Measurements from ENCODE around the gene C2CD3. TPM values are rescaled to one million over a fixed set of nuclear protein-coding genes. Genes with fewer than 3 reads are reported as not detected.

C2CD3 gene
- total RNA-seq, 4 donors from 2014 or later: 5.9 to 19.1 (median 14.2) TPM

DNA sequence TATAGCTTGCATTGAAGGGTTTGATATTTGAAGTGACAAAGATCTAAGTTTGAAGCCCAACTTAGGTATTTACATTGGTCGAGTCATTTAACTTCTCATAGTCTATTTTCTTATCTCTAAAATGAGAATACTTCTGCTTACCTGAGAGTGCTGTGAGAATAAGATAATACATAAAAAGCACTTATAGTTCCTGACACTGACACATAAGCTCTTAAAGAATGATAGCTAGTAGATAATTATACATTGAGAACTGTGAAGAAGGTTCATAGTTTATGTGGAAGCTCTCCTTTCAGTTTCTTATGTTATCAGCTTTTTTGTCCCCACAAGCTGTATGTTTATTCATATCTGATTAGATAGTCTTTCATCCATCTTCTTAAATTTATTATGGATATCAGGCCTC, 5.1 kb upstream of the C2CD3 start:
- intact Hi-C loops (cut with DNase I): no loop called here
- 80% methylated on average over 1 of the region's 1 CpG for WGBS, 2 donors
- no peak for DNase-seq
- Histone ChIP-seq H3K4me3 (no peak overlapping the region), H3K27ac (no peak overlapping the region), H3K4me1 (peaks cover 6 to 32% (median 8%) of the 10 kb centered on the region in 3 donors), H3K27me3 (no peaks in the 10 kb centered on the region), H3K36me3 (peaks cover 0 to 13% (median 0%) of the 10 kb centered on the region in 3 donors), H3K9me3 (no peaks in the 10 kb centered on the region)
- TF ChIP-seq POLR2A (IDR thresholded peaks at IDR 0.05): no peak
- TF ChIP-seq, protein P1, sequence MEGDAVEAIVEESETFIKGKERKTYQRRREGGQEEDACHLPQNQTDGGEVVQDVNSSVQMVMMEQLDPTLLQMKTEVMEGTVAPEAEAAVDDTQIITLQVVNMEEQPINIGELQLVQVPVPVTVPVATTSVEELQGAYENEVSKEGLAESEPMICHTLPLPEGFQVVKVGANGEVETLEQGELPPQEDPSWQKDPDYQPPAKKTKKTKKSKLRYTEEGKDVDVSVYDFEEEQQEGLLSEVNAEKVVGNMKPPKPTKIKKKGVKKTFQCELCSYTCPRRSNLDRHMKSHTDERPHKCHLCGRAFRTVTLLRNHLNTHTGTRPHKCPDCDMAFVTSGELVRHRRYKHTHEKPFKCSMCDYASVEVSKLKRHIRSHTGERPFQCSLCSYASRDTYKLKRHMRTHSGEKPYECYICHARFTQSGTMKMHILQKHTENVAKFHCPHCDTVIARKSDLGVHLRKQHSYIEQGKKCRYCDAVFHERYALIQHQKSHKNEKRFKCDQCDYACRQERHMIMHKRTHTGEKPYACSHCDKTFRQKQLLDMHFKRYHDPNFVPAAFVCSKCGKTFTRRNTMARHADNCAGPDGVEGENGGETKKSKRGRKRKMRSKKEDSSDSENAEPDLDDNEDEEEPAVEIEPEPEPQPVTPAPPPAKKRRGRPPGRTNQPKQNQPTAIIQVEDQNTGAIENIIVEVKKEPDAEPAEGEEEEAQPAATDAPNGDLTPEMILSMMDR (IDR thresholded peaks at IDR 0.05): no peak

GRCh38 chr11:74171997-74172396, 1.2 kb upstream of the C2CD3 start:
- Histone ChIP-seq H3K4me1 (peaks cover 6 to 50% (median 18%) of the 10 kb centered on the region in 3 donors), H3K27ac (peak overlapping the region in 3 of 4 donors; percentile 88 to 91 (median 90)), H3K27me3 (no peaks in the 10 kb centered on the region), H3K9me3 (no peaks in the 10 kb centered on the region), H3K4me3 (peak overlapping the region; percentile 68 to 76 (median 72)), H3K36me3 (peaks cover 0 to 24% (median 0%) of the 10 kb centered on the region in 3 donors)
- TF ChIP-seq POLR2A (IDR thresholded peaks at IDR 0.05): no peak
- TF ChIP-seq, protein P1 (IDR thresholded peaks at IDR 0.05): no peak
- 13 to 20% methylated on average over 5 of the region's 5 CpGs for WGBS, 2 donors
- intact Hi-C loops (cut with DNase I): no loop called here
- no peak for DNase-seq

DNA sequence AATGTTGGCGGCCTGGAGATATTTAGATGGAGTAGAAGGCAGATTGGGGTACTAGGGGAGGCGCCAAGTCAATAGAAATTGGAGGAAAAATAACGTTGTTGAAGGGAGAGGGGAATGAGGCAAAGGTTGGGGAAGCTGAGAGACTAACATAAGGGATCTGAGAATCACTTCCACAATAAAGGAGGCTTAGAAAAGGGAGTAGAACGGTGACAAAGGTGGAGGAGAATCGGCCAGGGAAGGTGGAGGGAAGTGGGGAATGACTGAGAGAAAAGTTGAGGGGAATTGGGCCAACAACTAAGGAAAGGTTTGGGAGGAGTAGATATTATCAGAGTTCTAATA, 797 bp upstream of the C2CD3 start:
- TF ChIP-seq POLR2A (IDR thresholded peaks at IDR 0.05): no peak
- TF ChIP-seq, protein P1 (IDR thresholded peaks at IDR 0.05): no peak
- 1 to 3% methylated on average over 5 of the region's 5 CpGs for WGBS, 2 donors

GRCh38 chr11:74169738-74170458, 904 bp downstream of the C2CD3 start:
- Histone ChIP-seq H3K4me3 (peak overlapping the region; percentile 68 to 76 (median 72)), H3K9me3 (no peaks in the 10 kb centered on the region), H3K27ac (peak overlapping the region; percentile 88 to 92 (median 90)), H3K27me3 (no peaks in the 10 kb centered on the region), H3K4me1 (peaks cover 6 to 50% (median 18%) of the 10 kb centered on the region in 3 donors), H3K36me3 (peaks cover 0 to 36% (median 7%) of the 10 kb centered on the region in 3 donors)
- WGBS, 2 donors: 6 to 8% methylated on average over 9 of the region's 9 CpGs
- no peak for DNase-seq
- intact Hi-C loops (cut with DNase I): no loop called here
- TF ChIP-seq, protein P1 (IDR thresholded peaks at IDR 0.05): no peak
- no peak for TF ChIP-seq POLR2A (IDR thresholded peaks at IDR 0.05)

More for the DNA sequence above, 797 bp upstream of the C2CD3 start:
- intact Hi-C loops (cut with DNase I): no loop called here
- Histone ChIP-seq H3K36me3 (peaks cover 0 to 28% (median 3%) of the 10 kb centered on the region in 3 donors), H3K9me3 (no peaks in the 10 kb centered on the region), H3K4me3 (peak overlapping the region; percentile 68 to 76 (median 72)), H3K27me3 (no peaks in the 10 kb centered on the region), H3K27ac (peak overlapping the region; percentile 88 to 92 (median 90)), H3K4me1 (peaks cover 6 to 50% (median 18%) of the 10 kb centered on the region in 3 donors)
- DNase-seq: no peak

DNA sequence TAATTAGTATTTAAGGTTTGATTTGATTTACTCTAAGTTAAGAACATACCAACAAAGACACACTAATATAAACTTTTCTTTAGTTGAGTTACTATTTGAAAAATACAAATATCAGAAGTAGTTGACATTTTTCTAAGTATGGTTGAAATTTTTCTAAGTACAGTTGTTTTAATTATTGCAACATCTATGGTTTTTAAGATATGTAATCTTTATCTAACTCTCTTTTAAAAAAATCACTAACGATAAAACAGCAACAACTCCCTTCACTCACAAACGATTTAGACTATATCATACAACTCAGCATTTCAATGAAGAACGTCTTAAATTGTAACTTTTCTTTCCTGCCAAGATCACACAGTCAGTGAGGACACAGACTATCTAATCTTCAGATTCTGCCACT, 2.0 kb downstream of the C2CD3 start:
- Histone ChIP-seq H3K4me1 (peaks cover 6 to 40% (median 18%) of the 10 kb centered on the region in 3 donors), H3K9me3 (no peaks in the 10 kb centered on the region), H3K27me3 (no peaks in the 10 kb centered on the region), H3K4me3 (no peak overlapping the region), H3K27ac (no peak overlapping the region), H3K36me3 (peaks cover 0 to 44% (median 7%) of the 10 kb centered on the region in 3 donors)
- WGBS, 2 donors: 67 to 71% methylated on average over 3 of the region's 3 CpGs
- TF ChIP-seq, protein P1 (IDR thresholded peaks at IDR 0.05): no peak
- no peak for TF ChIP-seq POLR2A (IDR thresholded peaks at IDR 0.05)
- intact Hi-C loops (cut with DNase I): no loop called here
- no peak for DNase-seq

Measured in esophagus squamous epithelium (tissue), 5 donors.